ENCODE results near the gene LYPD5.

- TF ChIP-seq POLR2A (IDR thresholded peaks at IDR 0.05) (no peak), EP300 (IDR thresholded peaks at IDR 0.05; ENCODE audit: low read depth) (no peak), CTCF (IDR thresholded peaks at IDR 0.05) (no peak)
Observed at GRCh38 chr19:43773725-43774102, 28.5 kb downstream of the LYPD5 start.

Measured in transverse colon (tissue), 3 donors.